Measurements from ENCODE around the gene GPA33. TPM values are rescaled to one million over a fixed set of nuclear protein-coding genes. Genes with fewer than 3 reads are reported as not detected.

The GPA33 gene
- polyA plus RNA-seq, 6 donors from 2014 or later, result 3.4 to 14.6 (median 5.7) TPM

DNA sequence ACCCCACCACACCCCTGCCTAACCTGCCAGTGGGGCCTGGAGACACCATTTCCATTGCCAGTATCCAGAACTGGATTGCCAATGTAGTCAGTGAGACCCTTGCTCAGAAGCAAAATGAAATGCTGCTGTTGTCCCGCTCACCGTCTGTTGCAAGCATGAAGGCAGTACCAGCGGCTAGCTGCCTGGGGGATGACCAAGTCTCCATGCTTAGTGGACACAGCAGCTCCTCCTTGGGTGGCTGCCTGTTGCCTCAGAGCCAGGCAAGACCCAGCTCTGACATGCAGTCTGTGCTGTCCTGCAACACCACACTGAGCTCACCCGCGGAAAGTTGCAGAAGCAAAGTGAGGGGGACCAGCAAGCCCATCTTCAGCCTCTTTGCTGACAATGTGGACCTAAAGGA is 37.1 kb upstream of the GPA33 start:
- Mint-ChIP-seq H3K4me3 (no peak overlapping the region), H3K4me1 (peaks cover 0 to 2% (median 0%) of the 10 kb centered on the region in 3 donors), H3K27me3 (peaks cover 35 to 43% (median 43%) of the 10 kb centered on the region in 3 donors), H3K9me3 (no peaks in the 10 kb centered on the region), H3K27ac (no peak overlapping the region), H3K36me3 (no peaks in the 10 kb centered on the region)
- no peak for DNase-seq
- ATAC-seq (ENCODE audit: low read depth in 2 of 2), result no peak

DNA sequence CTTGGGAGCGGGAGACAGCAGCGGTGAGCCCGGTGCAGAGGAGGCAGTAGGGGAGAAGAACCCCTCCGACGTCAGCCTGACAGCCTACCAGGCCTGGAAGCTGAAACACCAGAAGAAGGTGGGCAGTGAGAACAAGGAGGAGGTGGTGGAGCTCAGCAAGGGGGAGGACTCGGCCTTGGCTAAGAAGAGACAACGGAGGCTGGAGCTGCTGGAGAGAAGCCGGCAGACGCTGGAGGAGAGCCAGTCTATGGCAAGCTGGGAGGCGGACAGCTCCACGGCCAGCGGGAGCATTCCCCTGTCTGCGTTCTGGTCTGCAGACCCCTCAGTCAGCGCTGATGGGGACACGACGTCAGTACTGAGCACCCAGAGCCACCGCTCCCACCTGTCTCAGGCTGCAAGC is 36.6 kb upstream of the GPA33 start:
- Mint-ChIP-seq H3K4me3 (no peak overlapping the region), H3K9me3 (no peaks in the 10 kb centered on the region), H3K27ac (peak overlapping the region in 1 of 6 donors; percentile 52), H3K4me1 (peaks cover 0 to under 1% (median 0%) of the 10 kb centered on the region in 3 donors), H3K36me3 (no peaks in the 10 kb centered on the region), H3K27me3 (peaks cover 39 to 48% (median 47%) of the 10 kb centered on the region in 3 donors)
- DNase-seq (no peak), ATAC-seq (ENCODE audit: low read depth in 2 of 2) (no peak)

DNA sequence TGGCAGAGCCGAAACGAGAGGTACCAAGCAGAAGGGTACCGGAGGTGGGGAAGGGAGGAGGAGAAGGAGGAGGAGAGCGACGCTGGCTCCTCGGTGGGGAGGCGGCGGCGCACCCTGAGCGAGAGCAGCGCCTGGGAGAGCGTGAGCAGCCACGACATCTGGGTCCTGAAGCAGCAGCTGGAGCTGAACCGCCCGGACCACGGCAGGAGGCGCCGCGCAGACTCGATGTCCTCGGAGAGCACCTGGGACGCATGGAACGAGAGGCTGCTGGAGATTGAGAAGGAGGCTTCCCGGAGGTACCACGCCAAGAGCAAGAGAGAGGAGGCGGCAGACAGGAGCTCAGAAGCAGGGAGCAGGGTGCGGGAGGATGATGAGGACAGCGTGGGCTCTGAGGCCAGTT is 36.1 kb upstream of the GPA33 start:
- Mint-ChIP-seq H3K9me3 (no peaks in the 10 kb centered on the region), H3K36me3 (no peaks in the 10 kb centered on the region), H3K27ac (peak overlapping the region in 1 of 6 donors; percentile 52), H3K27me3 (peaks cover 44 to 49% (median 49%) of the 10 kb centered on the region in 3 donors), H3K4me3 (no peak overlapping the region), H3K4me1 (peaks cover 0 to 5% (median 0%) of the 10 kb centered on the region in 3 donors)
- DNase-seq (no peak), ATAC-seq (ENCODE audit: low read depth in 2 of 2) (no peak)

DNA sequence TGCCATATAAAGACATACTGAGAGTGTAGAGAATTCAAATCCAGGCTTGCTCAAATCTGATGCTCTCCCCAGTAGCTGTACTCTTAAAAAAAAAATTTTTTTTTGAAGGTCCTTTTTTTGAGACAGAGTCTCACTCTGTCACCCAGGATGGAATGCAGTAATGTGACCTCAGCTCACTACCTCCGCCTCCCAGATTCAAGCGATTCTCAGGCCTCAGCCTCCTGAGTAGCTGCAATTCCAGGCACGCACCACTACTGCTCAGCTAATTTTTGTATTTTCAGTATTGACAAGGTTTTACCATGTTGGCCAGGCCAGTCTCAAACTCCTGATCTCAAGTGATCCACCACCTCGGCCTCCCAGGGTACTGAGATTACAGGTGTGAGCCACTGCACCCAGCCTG is 32.4 kb upstream of the GPA33 start:
- H3K27ac Mint-ChIP-seq, result no peak overlapping the region
- no peaks in the 10 kb centered on the region for H3K36me3 Mint-ChIP-seq
- ATAC-seq (ENCODE audit: low read depth in 2 of 2), result no peak
- H3K27me3 Mint-ChIP-seq, result peaks cover 36 to 61% (median 55%) of the 10 kb centered on the region in 3 donors
- no peak for DNase-seq
- no peaks in the 10 kb centered on the region for H3K9me3 Mint-ChIP-seq
- peak overlapping the region in 4 of 8 donors; percentile 8 to 46 (median 22) for H3K4me3 Mint-ChIP-seq
- peaks cover 0 to 11% (median 0%) of the 10 kb centered on the region in 3 donors for H3K4me1 Mint-ChIP-seq

DNA sequence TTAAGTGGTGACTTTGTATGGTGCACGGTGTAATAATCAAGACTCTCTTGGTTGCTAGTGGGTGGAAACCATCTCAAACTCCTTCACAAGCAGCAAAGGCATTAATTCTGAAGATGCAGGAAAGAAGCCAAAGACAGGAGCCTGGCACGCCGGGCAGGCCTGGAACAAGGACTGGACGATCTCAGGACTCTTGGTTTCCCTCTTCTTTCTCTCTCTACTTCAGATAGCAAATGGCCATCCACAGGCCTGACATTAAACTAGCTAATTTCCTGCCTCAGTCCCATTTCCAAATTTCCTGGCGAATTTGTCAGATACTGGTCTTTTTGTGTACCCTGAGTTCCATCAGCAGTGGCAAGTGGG is 31.9 kb upstream of the GPA33 start:
- Mint-ChIP-seq H3K9me3 (no peaks in the 10 kb centered on the region), H3K4me1 (peaks cover 0 to 11% (median 0%) of the 10 kb centered on the region in 3 donors), H3K4me3 (peak overlapping the region in 5 of 8 donors; percentile 8 to 82 (median 60)), H3K36me3 (no peaks in the 10 kb centered on the region), H3K27me3 (peaks cover 32 to 58% (median 50%) of the 10 kb centered on the region in 3 donors), H3K27ac (no peak overlapping the region)
- ATAC-seq (ENCODE audit: low read depth in 2 of 2) (no peak), DNase-seq (no peak)

DNA sequence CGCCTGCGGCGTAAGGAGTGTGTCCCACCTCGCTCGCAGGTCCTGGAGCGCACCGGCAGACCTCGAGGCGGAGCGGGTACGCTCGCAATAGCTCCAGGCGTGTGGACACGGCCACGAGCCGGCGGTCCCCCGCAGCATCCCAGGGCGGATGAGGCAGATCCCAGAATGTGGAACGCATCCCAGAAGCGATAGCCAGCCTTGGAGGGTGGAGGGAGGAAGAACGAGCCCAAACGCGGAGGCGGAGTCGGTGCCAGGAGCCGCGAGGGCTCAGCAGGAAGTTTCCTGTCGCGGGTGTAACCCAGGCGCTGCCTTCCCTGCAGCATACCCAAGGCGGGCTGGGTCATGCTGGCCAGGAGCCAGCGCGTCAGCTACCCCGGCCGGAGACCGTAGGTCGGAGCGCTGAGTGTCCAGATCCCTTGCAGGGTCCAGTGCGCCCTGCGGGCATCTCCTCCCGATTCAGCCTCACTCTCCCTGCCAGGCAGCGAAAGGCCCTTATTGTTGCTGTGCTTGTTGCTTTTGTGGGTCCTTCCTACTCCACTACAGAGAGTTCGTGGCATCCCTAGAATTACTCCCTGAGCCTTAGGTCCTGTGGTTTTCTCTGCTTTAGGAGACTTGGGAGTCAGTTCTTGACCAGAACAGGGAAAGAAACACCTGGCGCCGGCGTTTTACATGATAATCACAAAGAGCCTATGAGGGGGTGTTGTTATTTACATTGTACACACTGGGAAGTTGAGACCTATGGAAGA is 31.4 kb upstream of the GPA33 start:
- Mint-ChIP-seq H3K36me3 (no peaks in the 10 kb centered on the region), H3K9me3 (no peaks in the 10 kb centered on the region), H3K27me3 (peaks cover 32 to 53% (median 44%) of the 10 kb centered on the region in 3 donors), H3K4me1 (peaks cover 0 to 11% (median 0%) of the 10 kb centered on the region in 3 donors), H3K27ac (peak overlapping the region in 2 of 6 donors; percentile 20 to 95), H3K4me3 (peak overlapping the region in 7 of 8 donors; percentile 71 to 92 (median 88))
- peak; percentile 41 to 67 for ATAC-seq (ENCODE audit: low read depth in 2 of 2)
- no peak for DNase-seq

DNA sequence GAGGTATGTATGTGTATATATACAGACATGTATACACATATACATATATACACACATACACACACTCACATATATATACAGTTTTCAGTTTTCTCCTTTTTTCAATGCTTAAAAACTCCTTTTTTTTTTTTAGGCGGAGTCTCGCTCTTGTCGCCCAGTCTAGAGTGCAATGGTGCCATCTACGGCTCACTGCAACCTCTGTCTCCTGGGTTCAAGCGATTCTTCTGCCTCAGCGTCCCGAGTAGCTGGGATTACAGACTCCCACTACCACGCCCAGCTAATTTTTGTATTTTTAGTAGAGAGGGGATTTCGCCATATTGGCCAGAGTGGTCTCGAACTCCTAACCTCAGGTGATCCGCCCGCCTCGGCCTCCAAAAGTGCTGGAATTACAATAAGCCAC is 30.7 kb upstream of the GPA33 start:
- peak overlapping the region in 7 of 8 donors; percentile 71 to 92 (median 88) for H3K4me3 Mint-ChIP-seq
- ATAC-seq (ENCODE audit: low read depth in 2 of 2), result no peak
- no peak for DNase-seq
- H3K27me3 Mint-ChIP-seq, result peaks cover 29 to 46% (median 38%) of the 10 kb centered on the region in 3 donors
- H3K4me1 Mint-ChIP-seq, result peaks cover 0 to 11% (median 0%) of the 10 kb centered on the region in 3 donors
- no peaks in the 10 kb centered on the region for H3K36me3 Mint-ChIP-seq
- H3K27ac Mint-ChIP-seq, result no peak overlapping the region
- no peaks in the 10 kb centered on the region for H3K9me3 Mint-ChIP-seq

DNA sequence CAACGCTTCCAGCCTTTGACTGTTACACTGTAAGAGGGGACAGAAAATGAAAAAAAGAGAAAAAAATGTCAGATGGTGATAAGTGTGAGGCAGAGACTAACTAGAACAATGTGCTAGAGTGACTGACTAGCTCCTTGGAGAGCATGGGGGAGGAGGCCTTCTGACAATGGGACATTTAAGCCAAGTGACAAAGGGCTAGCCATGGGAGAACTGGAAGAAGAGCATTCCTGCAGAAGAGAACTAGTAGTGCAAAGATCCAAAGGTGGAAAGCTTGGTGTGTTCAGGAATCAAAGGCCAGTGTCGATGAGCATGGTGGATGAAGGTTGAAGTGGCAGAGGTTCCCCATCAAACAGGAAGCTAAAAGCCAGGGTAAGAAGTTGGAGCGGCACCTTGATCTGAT is 29.5 kb upstream of the GPA33 start:
- H3K27ac Mint-ChIP-seq, result peak overlapping the region in 1 of 6 donors; percentile 46
- no peaks in the 10 kb centered on the region for H3K36me3 Mint-ChIP-seq
- H3K4me1 Mint-ChIP-seq, result peaks cover 2 to 11% (median 10%) of the 10 kb centered on the region in 3 donors
- DNase-seq, result no peak
- peaks cover 19 to 42% (median 32%) of the 10 kb centered on the region in 3 donors for H3K27me3 Mint-ChIP-seq
- H3K4me3 Mint-ChIP-seq, result no peak overlapping the region
- ATAC-seq (ENCODE audit: low read depth in 2 of 2), result no peak
- H3K9me3 Mint-ChIP-seq, result no peaks in the 10 kb centered on the region

DNA sequence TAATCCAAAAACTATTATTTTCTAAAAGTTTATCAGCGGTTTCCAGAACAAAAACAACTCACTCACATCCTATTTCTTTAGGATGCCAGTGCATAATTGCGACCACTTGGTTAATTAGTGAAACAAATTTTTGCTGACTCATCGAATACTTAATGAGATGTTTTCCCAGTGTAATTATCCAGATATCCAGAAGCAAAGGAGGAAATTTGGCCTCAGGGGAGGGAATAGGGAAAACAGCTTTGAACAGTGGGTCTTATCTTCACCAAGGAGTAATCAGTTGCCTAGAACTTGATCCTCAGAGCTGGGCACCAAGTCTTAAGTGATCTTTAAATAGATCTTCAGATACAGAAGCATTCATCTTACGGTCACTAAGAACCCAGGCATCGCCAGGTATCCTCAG is 28.0 kb upstream of the GPA33 start:
- Mint-ChIP-seq H3K27me3 (peaks cover 15 to 39% (median 32%) of the 10 kb centered on the region in 3 donors), H3K9me3 (no peaks in the 10 kb centered on the region), H3K4me3 (no peak overlapping the region), H3K36me3 (no peaks in the 10 kb centered on the region), H3K27ac (no peak overlapping the region), H3K4me1 (peaks cover 6 to 13% (median 13%) of the 10 kb centered on the region in 3 donors)
- ATAC-seq (ENCODE audit: low read depth in 2 of 2), result no peak
- no peak for DNase-seq

DNA sequence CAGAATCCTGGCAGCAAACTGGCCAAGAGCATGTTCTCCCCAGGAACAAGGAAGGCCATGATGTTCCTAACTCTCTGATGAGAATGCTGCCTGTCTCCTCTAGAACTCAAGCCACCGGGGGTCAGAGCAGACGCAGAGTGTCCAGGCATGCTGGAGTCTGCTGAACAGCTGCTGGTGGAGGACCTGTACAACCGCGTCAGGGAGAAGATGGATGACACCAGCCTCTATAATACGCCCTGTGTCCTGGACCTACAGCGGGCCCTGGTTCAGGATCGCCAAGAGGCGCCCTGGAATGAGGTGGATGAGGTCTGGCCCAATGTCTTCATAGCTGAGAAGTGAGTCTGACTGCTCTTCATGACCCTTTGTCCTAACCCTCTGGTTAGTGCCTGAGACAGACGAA is 27.0 kb upstream of the GPA33 start:
- Mint-ChIP-seq H3K4me1 (peaks cover 6 to 13% (median 13%) of the 10 kb centered on the region in 3 donors), H3K27ac (peak overlapping the region in 1 of 6 donors; percentile 67), H3K4me3 (no peak overlapping the region), H3K27me3 (peaks cover 15 to 31% (median 31%) of the 10 kb centered on the region in 3 donors), H3K9me3 (peaks cover 0 to 2% (median 0%) of the 10 kb centered on the region in 7 donors), H3K36me3 (no peaks in the 10 kb centered on the region)
- ATAC-seq (ENCODE audit: low read depth in 2 of 2) (no peak), DNase-seq (no peak)

DNA sequence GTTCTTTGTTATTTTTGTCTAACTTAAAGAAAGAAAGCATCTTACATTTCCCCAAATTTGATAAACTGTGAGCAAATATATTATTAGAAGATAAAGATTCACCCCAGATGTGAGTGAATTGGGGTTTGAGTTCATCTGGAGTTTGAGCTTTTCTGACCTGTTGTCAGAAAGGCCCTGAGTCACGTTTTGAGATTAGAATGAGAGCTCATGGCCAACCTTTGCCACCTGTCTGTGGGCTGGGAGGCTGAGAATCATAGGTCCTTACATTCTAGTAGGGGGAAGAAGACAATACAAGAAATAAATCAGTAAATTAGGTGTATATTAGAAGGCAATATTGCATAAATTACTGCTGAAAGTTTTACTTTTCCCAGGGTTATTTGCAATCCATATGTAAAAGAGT is 26.0 kb upstream of the GPA33 start:
- Mint-ChIP-seq H3K27me3 (peaks cover 9 to 23% (median 20%) of the 10 kb centered on the region in 3 donors), H3K36me3 (peaks cover 0 to under 1% of the 10 kb centered on the region in 2 donors), H3K27ac (peak overlapping the region in 1 of 6 donors; percentile 72), H3K4me1 (peaks cover 6 to 13% (median 6%) of the 10 kb centered on the region in 3 donors), H3K9me3 (peaks cover 0 to 5% (median under 1%) of the 10 kb centered on the region in 7 donors), H3K4me3 (no peak overlapping the region)
- ATAC-seq (ENCODE audit: low read depth in 2 of 2) (no peak), DNase-seq (no peak)

DNA sequence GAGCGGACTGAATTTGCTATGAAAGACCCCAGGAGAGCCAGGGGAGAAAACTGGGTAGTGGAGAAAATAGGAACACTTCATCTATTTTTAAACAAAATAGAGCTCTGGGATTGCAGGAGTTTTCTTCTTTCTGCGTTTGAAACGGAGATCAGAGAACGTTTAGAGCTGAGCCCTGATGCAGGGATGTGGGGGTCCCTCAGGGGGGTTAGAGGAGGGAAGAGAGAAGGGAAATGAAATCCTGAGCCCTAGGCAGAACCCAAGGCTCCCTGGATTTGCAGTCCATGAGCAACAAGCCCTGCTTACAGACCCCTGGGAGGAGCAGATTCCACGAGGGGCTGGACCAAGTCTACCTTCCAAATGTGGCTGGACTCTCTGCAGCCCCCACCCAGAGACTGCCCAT is 25.5 kb upstream of the GPA33 start:
- H3K27ac Mint-ChIP-seq, result peak overlapping the region in 2 of 6 donors; percentile 9 to 79
- ATAC-seq (ENCODE audit: low read depth in 2 of 2), result no peak

DNA sequence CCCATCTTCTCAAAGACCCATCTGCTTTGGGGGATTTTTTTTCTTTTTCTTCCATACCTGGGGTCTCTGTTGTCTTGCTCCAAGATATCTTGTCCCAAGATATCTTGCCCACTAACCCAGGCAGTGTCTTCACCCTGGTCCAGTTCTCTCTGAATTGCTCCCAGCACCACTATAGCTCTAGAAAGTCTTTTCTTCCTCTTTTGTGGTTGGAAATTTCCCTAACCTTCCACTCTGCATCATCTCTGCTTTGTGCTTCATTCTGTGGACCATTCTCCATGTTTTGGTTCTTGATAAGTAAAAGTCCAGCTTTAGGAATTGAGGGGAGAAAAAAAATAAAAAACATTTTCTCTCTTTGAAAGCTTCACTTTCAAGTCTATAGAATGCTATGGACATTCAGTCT is 24.5 kb upstream of the GPA33 start:
- peak; percentile 81 to 87 for ATAC-seq (ENCODE audit: low read depth in 2 of 2)
- peaks cover 7 to 23% (median 9%) of the 10 kb centered on the region in 3 donors for H3K4me1 Mint-ChIP-seq
- no peak overlapping the region for H3K4me3 Mint-ChIP-seq
- H3K36me3 Mint-ChIP-seq, result peaks cover 6% of the 10 kb centered on the region in 2 donors
- peaks cover 11 to 20% (median 15%) of the 10 kb centered on the region in 7 donors for H3K9me3 Mint-ChIP-seq
- no peak for DNase-seq
- H3K27me3 Mint-ChIP-seq, result peaks cover 4 to 21% (median 12%) of the 10 kb centered on the region in 3 donors
- peak overlapping the region in 3 of 6 donors; percentile 9 to 83 (median 56) for H3K27ac Mint-ChIP-seq

More for the DNA sequence above, 25.5 kb upstream of the GPA33 start:
- Mint-ChIP-seq H3K9me3 (peaks cover 4 to 10% (median 6%) of the 10 kb centered on the region in 7 donors), H3K27me3 (peaks cover 9 to 19% (median 19%) of the 10 kb centered on the region in 3 donors), H3K4me1 (peaks cover 2 to 13% (median 6%) of the 10 kb centered on the region in 3 donors), H3K4me3 (no peak overlapping the region), H3K36me3 (peaks cover 5% of the 10 kb centered on the region in 2 donors)
- DNase-seq, result no peak

Data from naive B cell (primary cell).